Endothelial cell of umbilical vein (primary cell): Measurements from ENCODE around the gene GNA12. TPM values are rescaled to one million over a fixed set of nuclear protein-coding genes. Genes with fewer than 3 reads are reported as not detected.

Experiments
- BruUV-seq: library from RNA; stranded (reverse); fragments of 400-500 nt; replicated peaks from 2 replicates; lab custom pipeline; 2021; lab: Mats Ljungman, UMichigan
- CTCF ChIA-PET: fragments of 300-600, 350-600 bp; sonication (Branson Sonifier 250); formaldehyde crosslinking; loops from one replicate; lab custom pipeline; 2021; ENCODE audit warnings: antibody characterized with exemption, inconsistent platforms; lab: Charles Lee
- POLR2A ChIA-PET: fragments of 300-600, 350-600 bp; sonication (Branson Sonifier 250); formaldehyde crosslinking; loops from one replicate; lab custom pipeline; 2021; ENCODE audit warnings: antibody characterized with exemption, inconsistent platforms; lab: Charles Lee
- DNase-seq: peaks from one replicate; pipeline ENCODE4 v3.0.0-alpha.2; 2011; ENCODE audit warnings: low read depth, low spot score
- FAIRE-seq: peaks from 2 replicates; lab custom pipeline; 2011; peaks lifted over from hg19 to GRCh38; lab: Jason Lieb, UNC
- H2AFZ ChIP-seq: 2 replicates; pipeline ENCODE4 v1.6.0; 2012; ENCODE audit warnings: low read depth, low read length, control low read depth, inconsistent platforms
- H3K27ac ChIP-seq: 2 replicates; pipeline ENCODE4 v1.5.1; 2011; ENCODE audit warnings: low read depth, mild to moderate bottlenecking, control low read depth, low read length, moderate library complexity; ENCODE audit not compliant: insufficient read depth
- H3K27me3 ChIP-seq, 2 experiments: 2 replicates each; pipeline versions ENCODE4 v1.6.0 to v1.6.1; 2011; ENCODE audit warnings: low read length in 2 of 2, mixed read lengths in 1 of 2; ENCODE audit not compliant: control insufficient read depth in 2 of 2, insufficient read depth in 2 of 2
- H3K36me3 ChIP-seq, 2 experiments: 2 replicates in 1 of 2; 3 replicates in 1 of 2; pipeline ENCODE4 v1.5.1; 2011; ENCODE audit warnings: low read length in 2 of 2, mild to moderate bottlenecking in 1 of 2, moderate library complexity in 1 of 2; ENCODE audit not compliant: control insufficient read depth in 2 of 2, insufficient read depth in 2 of 2; ENCODE audit errors: extremely low read depth in 1 of 2
- H3K4me1 ChIP-seq: 3 replicates; pipeline ENCODE4 v1.5.1; 2011; ENCODE audit warnings: mild to moderate bottlenecking, low read length; ENCODE audit not compliant: control insufficient read depth, insufficient read depth; ENCODE audit errors: extremely low read depth
- H3K4me2 ChIP-seq: 2 replicates; pipeline ENCODE4 v1.6.1; 2011; ENCODE audit warnings: low read length, control low read depth, mixed read lengths; ENCODE audit not compliant: insufficient read depth
- H3K4me3 ChIP-seq, 3 experiments: fragments of 200-600 bp in 1 of 3; sonication (generic), shearing (Covaris generic) in 1 of 3; replicated peaks in 1 of 3; 2 replicates each; pipeline ENCODE4 v1.5.1; 2011 to 2016; ENCODE audit warnings: control low read depth in 3 of 3, low read length in 3 of 3, mild to moderate bottlenecking in 2 of 3, inconsistent platforms in 1 of 3, low read depth in 1 of 3, moderate library complexity in 1 of 3; ENCODE audit not compliant: insufficient read depth in 1 of 3
- H3K79me2 ChIP-seq: 2 replicates; pipeline ENCODE4 v1.6.0; 2012; ENCODE audit warnings: low read length, inconsistent platforms; ENCODE audit not compliant: control insufficient read depth, insufficient read depth
- H3K9ac ChIP-seq: replicated peaks from 2 replicates; pipeline ENCODE3; 2011; ENCODE audit warnings: low read length, control low read depth; ENCODE audit not compliant: insufficient read depth; ENCODE audit errors: extremely low read depth
- H3K9me1 ChIP-seq: replicated peaks from 3 replicates; pipeline ENCODE4 v1.6.0; 2011; ENCODE audit warnings: mild to moderate bottlenecking, low read length; ENCODE audit not compliant: control insufficient read depth, insufficient read depth; ENCODE audit errors: extremely low read depth
- H3K9me3 ChIP-seq: replicated peaks from 2 replicates; pipeline ENCODE4 v1.5.1; 2012; ENCODE audit warnings: low read length, inconsistent platforms; ENCODE audit not compliant: control insufficient read depth, insufficient read depth
- H4K20me1 ChIP-seq: replicated peaks from 2 replicates; pipeline ENCODE3; 2011; ENCODE audit warnings: mild to moderate bottlenecking, low read length; ENCODE audit not compliant: control insufficient read depth, insufficient read depth; ENCODE audit errors: extremely low read depth
- CTCF ChIP-seq, 2 donors: IDR thresholded peaks; 1 replicate in 1 of 2; 2 replicates in 1 of 2; pipeline ENCODE4 v1.5.1; 2011; ENCODE audit warnings: low read length in 2 of 2, mild to moderate bottlenecking in 2 of 2, moderate library complexity in 2 of 2, control low read depth in 1 of 2, inconsistent platforms in 1 of 2, low read depth in 1 of 2; ENCODE audit not compliant: insufficient read depth in 1 of 2; ENCODE audit errors: extremely low read depth in 1 of 2
- EZH2 ChIP-seq: IDR thresholded peaks from 2 replicates; pipeline ENCODE4 v1.6.1; 2012; ENCODE audit warnings: borderline replicate concordance, low read depth, mild to moderate bottlenecking, moderate library complexity, low read length, inconsistent platforms; ENCODE audit not compliant: severe bottlenecking
- FOS ChIP-seq: IDR thresholded peaks from 2 replicates; pipeline ENCODE4 v1.6.1; 2011; ENCODE audit warnings: mild to moderate bottlenecking, low read length, moderate library complexity, borderline replicate concordance; ENCODE audit not compliant: insufficient read depth
- GATA2 ChIP-seq: IDR thresholded peaks from 2 replicates; pipeline ENCODE4 v1.7.0; 2011; ENCODE audit warnings: low read depth, mild to moderate bottlenecking, moderate library complexity, mixed read lengths, low read length; ENCODE audit not compliant: insufficient read length, insufficient read depth
- JUN ChIP-seq: IDR thresholded peaks from 2 replicates; pipeline ENCODE4 v1.6.1; 2011; ENCODE audit warnings: borderline replicate concordance, low read depth; ENCODE audit not compliant: insufficient read length, insufficient read depth
- POLR2AphosphoS5 ChIP-seq: IDR thresholded peaks from 2 replicates; pipeline ENCODE4 v1.6.1; 2012; ENCODE audit warnings: low read depth, mild to moderate bottlenecking, control low read depth, low read length, moderate library complexity; ENCODE audit not compliant: insufficient read depth
- dilution Hi-C: fragments of 300-500 bp; cut with MboI; formaldehyde crosslinking; loops from one replicate; pipeline ENCODE4 v1.15.0; 2019; ENCODE audit warnings: low sequenced_read_pairs; ENCODE audit not compliant: extremely low pct_ligation_motif_present
- intact Hi-C: fragments of 100-400 bp; cut with micrococcal nuclease; formaldehyde crosslinking; loops from one replicate; pipeline ENCODE4 v1.10.0; 2022
- polyA plus RNA-seq, 4 experiments: library from polyadenylated mRNA; depleted of rRNA in 3 of 4; stranded (reverse) in 3 of 4; unstranded in 1 of 4; fragments of >200 nt; gene quantifications; 2 replicates each; pipeline versions ENCODE4 v1.2.1 to v1.2.3, GENCODE V29; 2011 to 2012; ENCODE audit warnings: missing spikeins in 1 of 4
- total RNA-seq: library from RNA; stranded (reverse); gene quantifications from 2 replicates; pipeline ENCODE4 v1.2.3, GENCODE V29; 2021
- TF ChIP-seq, protein P1 (sequence below): IDR thresholded peaks from 2 replicates; pipeline ENCODE4 v1.6.1; 2011; ENCODE audit not compliant: insufficient read depth, insufficient read length

The GNA12 gene
- total and polyA plus RNA-seq, 2 donors (not counting 3 experiments of a cell fraction or from before 2014, with no cell fraction given) = 63.0 to 75.1 TPM

GRCh38 chr7:2782121-2782520 is 62.0 kb downstream of the GNA12 start:
- CTCF ChIA-PET = interaction anchor here (0.8 to 1.2 kb wide), 4 partner anchors 13 to 23 kb away, joined by 3 to 4 read pairs (median 3); no protein-coding TSS in a partner anchor
- H3K9me1 ChIP-seq = no peaks in the 10 kb centered on the region
- peaks cover 5% of the 10 kb centered on the region for H4K20me1 ChIP-seq
- no peaks in the 10 kb centered on the region for H3K27me3 ChIP-seq
- H3K4me1 ChIP-seq = peaks cover 21% of the 10 kb centered on the region
- H3K4me2 ChIP-seq = no peak overlapping the region
- intact Hi-C loops = no loop called here
- no peak overlapping the region for H3K27ac ChIP-seq
- H2AFZ ChIP-seq = no peak overlapping the region
- H3K36me3 ChIP-seq = peaks cover 0 to 6% of the 10 kb centered on the region in 2 experiments
- BruUV-seq = no TSS peak
- DNase-seq (no peak), FAIRE-seq (no peak)
- H3K9ac ChIP-seq = no peak overlapping the region
- H3K4me3 ChIP-seq = no peak overlapping the region
- no peaks in the 10 kb centered on the region for H3K9me3 ChIP-seq
- dilution Hi-C loops = no loop called here
- TF ChIP-seq GATA2 = no peak
- TF ChIP-seq POLR2AphosphoS5 = no peak
- no peak for TF ChIP-seq FOS
- TF ChIP-seq CTCF (IDR thresholded peaks at IDR 0.05; ENCODE audit: extremely low read depth in 1 of 2, insufficient read depth in 1 of 2, low read depth in 1 of 2, low read length in 2 of 2) = no peak
- TF ChIP-seq JUN = no peak
- no peak for TF ChIP-seq EZH2
- TF ChIP-seq, protein P1, sequence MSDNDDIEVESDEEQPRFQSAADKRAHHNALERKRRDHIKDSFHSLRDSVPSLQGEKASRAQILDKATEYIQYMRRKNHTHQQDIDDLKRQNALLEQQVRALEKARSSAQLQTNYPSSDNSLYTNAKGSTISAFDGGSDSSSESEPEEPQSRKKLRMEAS = no peak
- peaks cover 13% of the 10 kb centered on the region for H3K79me2 ChIP-seq
- POLR2A ChIA-PET = interaction anchor here (0.6 kb wide), 2 partner anchors 9 to 13 kb away, joined by 3 to 4 read pairs; no protein-coding TSS in a partner anchor
